H54 (cell line): Measurements from ENCODE around the gene MSTN.

Source experiments
- DNase-seq: peaks from one replicate; pipeline ENCODE4 v3.0.0; 2011; ENCODE audit warnings: low spot score, mixed read lengths; ENCODE audit not compliant: insufficient read length
- FAIRE-seq: peaks from 3 replicates; lab custom pipeline; 2011; peaks lifted over from hg19 to GRCh38; lab: Jason Lieb, UNC
- POLR2A ChIP-seq: IDR thresholded peaks from 2 replicates; pipeline ENCODE4 v1.6.1; 2011; ENCODE audit warnings: low read depth, mild to moderate bottlenecking, low read length

MSTN gene

DNA sequence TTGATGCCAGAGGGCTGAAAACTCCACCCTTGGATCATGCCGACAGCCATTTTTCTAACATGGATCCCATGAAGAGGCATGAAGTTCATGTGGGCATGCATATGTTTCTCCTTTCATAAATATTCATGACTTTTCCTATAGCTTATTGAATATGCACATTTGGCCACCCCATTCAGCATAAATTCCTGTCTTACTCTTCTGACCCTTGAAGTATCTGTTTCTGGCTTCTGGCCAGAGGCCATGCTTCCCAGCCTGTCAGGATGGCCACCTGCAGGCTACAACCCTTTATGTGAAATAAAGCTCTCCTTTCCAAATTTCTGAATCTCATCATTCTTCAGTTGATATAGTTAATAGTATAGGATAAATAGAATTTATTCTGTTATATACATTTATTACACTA is 19.6 kb upstream of the MSTN start:
- DNase-seq (no peak), FAIRE-seq (no peak)
- TF ChIP-seq POLR2A = no peak

DNA sequence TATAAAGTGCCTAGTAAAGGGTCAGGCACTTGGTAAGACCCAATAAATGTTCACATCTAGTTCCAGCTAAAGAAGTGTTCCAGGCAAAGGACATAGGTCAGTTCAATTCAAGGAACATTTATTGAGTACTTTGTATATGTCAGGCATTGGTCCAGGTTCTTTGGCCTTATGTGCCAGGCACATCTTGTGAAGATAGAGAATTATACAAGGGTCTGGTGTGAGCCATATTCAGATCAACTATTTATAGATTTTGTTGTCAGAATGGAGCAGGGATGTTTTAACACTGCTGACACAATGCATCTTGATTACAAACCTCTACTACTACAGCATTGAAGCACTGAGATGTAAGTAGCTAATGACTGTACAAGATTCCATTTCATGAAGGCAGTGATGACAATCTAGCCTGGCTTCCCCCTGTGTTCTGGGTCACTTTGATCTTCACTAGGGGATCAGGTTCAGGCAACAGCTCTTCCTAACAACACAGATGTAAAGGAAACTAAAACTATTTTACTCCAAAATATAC is 18.1 kb upstream of the MSTN start:
- no peak for TF ChIP-seq POLR2A
- DNase-seq = no peak
- peak; percentile 53 for FAIRE-seq

DNA sequence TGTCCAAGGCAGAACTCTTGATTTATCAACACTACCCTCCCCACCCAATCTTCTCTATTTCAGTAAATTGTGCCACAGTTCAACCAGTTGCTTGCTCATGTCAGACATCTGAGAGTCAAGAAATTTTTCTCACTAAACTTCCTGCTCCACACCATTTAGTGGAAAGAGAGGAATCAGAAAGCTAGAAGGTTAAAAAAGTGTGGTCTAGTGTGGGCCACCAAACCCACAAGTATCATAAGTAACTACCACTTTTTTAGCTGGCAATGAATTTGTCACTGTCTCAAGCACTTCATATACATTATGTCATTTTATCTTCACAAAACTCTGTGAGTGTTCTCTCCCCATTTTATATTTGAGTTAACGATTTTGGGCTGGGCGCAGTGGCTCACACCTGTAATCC is 16.6 kb upstream of the MSTN start:
- DNase-seq = no peak
- FAIRE-seq = no peak
- no peak for TF ChIP-seq POLR2A

DNA sequence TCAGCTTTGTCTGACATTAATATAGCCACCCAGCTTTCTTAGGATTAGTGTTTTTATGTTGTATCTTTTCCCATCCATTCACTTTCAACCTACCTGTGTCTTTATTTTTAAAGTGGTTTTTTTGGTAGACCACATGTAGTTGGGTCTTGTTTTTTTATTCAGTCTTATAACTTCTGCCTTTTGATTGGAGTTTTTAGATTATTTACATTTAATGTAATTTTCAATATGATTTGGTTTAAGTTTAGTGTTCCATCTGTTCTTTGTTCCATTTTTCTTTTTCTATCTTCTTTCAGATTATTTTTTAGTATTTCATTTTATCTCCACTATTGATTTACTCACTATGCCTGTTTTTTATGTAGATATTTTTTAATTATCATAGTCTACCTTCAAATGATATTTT is 13.1 kb upstream of the MSTN start:
- no peak for DNase-seq
- no peak for FAIRE-seq
- TF ChIP-seq POLR2A = no peak

DNA sequence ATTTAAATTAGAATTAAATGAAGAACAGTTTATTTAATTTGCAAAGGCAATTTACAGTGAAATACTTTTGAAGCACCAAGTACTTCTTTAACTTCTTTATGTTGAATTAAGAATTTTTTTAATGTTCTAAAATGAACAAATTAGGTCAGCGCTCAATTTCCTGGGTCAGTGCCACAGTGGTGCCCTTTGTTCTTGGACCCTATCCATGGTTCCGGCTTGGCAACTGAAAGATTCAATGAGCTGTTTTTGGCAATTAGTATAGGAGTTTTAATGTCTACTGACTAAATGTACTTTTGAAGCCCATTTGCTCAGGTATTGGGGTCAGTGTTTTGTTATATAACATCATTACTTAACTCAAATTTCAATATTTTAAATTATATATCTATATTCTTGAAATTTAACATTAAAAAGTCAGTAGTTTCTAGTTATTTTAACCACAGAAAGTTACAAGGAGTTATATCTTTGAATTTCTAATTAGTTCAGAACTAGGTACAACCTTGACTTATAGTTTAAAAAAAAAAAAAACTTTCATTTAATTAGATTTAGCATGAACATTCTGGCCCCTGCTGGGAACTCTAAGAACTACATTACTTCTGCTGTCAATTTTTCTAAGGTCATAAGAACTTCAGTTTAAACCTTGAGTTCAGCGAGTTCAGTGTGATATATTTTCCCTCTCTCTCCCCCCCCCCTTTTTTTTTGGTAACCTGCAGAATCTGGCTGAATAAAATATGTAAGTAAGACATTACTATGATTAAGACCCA is 7.6 kb upstream of the MSTN start:
- TF ChIP-seq POLR2A = no peak
- no peak for DNase-seq
- no peak for FAIRE-seq

DNA sequence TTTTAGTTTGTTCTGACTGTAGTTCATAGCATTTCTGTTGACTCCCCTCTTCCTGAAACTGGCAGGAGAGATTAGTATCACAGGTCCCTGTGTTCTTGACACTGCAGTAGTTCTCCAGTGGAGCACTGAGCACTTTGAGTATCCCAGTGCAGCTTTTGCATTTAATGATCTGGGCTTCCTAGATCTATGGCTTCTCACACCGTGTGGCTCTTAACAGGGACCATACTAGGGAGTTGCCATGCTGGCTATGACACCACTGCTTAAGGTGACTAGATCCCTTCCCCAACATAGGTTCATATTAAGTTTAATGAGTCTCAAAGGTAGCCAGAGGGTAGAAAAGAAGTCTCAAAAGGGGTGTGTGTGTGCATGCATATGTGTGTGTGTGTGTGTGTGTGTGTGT is 6.2 kb upstream of the MSTN start:
- DNase-seq = no peak
- no peak for TF ChIP-seq POLR2A
- FAIRE-seq = no peak

DNA sequence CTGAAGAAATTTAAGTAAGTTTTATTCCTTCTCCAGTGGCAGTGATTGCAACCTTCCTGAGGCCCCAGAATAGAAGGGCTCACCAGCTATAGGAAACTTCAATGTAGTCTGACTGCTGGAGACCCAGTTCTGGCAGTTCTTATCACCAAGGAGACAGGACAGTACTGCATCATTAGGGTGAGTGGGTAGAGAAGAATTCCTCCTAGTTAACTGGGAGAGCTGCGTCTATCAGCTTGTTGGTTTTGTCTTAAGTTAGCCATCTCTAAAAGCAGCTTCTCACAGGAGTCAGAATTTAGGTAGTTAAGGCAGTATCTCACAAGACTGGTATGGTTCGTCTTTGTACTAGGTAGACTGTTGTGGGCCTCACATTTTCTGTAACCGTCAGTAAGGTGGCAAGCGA is 3.3 kb upstream of the MSTN start:
- FAIRE-seq (peak; percentile 50), DNase-seq (no peak)
- no peak for TF ChIP-seq POLR2A

DNA sequence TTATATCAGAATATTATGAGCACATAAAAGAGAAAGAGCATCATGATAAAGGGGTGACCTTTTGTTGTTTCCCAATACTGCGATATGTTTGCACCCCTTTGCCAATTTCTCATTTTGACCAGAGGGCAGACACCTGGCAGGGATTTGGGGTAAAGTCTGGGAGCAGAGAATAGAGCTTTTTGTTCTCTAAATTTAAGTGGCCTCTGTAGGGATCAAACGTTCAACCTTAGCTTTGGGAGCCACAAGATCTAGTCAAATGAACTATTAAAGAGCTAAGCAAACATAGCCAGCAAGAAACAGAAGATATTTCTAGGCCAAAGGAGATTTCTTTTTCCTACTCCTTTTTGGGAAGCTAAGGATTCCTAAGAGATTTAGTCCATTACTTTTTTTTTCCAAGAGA is 1.1 kb upstream of the MSTN start:
- FAIRE-seq (no peak), DNase-seq (no peak)
- no peak for TF ChIP-seq POLR2A

DNA sequence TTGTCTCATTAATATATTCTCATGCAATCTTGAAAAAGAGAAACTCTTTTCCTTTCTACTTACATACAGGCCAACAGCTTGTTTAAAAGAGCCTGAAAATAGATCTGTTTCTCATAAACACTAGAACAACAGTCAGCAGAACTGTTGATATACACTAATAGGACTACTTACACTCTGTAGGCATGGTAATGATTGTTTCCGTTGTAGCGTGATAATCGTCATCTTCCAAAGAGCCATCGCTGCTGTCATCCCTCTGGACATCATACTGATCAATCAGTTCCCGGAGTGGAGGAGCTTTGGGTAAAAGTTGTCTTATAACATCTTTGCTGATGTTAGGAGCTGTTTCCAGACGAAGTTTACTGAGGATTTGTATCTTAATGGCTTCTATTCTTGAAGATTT is 476 bp downstream of the MSTN start:
- DNase-seq = no peak
- FAIRE-seq = peak; percentile 6
- TF ChIP-seq POLR2A = no peak

DNA sequence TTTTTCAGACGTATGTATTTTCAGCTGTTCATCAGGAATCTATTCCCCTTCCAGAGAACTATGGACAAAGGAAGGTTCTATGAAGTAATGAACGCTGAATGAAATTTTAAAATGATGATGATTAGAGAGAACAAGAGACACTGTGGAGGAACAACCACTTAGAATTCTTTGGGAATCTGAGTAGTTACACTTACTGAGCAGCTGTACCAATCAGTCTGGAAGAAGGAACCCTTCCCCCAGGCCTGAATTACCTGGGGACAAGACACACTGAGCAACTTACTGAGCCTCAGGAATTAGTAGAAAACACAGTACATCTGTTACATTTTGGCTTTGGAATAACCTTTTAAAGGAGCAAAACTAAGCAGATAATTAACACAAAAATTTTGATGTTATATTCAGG is 1.9 kb downstream of the MSTN start:
- no peak for FAIRE-seq
- TF ChIP-seq POLR2A = no peak
- DNase-seq = no peak

DNA sequence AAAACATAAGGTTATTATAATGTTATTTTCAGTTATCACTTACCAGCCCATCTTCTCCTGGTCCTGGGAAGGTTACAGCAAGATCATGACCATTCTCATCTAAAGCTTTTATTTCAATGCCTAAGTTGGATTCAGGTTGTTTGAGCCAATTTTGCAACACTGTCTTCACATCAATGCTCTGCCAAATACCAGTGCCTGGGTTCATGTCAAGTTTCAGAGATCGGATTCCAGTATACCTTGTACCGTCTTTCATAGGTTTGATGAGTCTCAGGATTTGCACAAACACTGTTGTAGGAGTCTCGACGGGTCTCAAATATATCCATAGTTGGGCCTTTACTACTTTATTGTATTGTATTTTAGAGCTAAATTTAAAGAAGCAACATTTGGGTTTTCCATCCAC is 2.5 kb downstream of the MSTN start:
- FAIRE-seq = no peak

DNA sequence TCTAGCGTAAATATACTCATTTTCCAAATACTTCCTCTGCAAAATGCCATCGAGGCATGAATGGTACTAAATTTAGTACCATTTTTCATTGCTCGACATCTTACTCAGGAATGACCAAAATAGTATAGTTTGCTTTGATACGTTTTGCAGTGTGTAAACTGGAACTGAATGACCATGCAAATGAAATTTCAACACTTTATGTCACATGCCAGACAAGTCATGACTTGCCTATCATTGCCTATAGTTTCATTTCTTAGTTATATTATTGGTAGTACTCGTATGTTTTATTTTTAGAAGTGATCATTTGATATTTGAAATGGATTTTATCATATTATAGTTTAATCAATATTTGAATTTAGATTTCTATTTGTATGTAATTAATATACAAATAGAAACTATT is 9.1 kb downstream of the MSTN start:
- no peak for FAIRE-seq
- TF ChIP-seq POLR2A = no peak

More for the DNA sequence above, 2.5 kb downstream of the MSTN start:
- no peak for TF ChIP-seq POLR2A
- DNase-seq = no peak

DNA sequence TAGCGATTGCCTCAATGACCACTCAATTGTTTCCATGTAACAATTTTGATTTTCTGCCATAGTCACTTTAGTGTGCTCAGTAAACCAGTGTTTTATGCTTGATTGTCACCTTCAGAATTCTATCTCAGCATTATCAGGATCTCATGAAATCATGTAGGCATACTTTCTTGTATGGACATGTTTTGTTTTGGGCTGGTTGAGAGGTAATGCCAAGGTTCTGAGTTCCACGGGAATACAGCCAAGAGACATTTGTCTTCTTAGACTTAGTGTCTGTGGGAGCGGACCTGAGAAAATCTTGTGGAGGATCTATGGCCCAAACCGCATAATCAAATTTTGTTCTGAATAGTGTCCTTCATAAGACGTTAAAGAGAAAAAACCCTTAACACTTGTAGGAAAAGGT is 10.2 kb downstream of the MSTN start:
- peak; percentile 30 for FAIRE-seq
- TF ChIP-seq POLR2A = no peak
- no peak for DNase-seq

More for the DNA sequence above, 9.1 kb downstream of the MSTN start:
- DNase-seq = no peak

DNA sequence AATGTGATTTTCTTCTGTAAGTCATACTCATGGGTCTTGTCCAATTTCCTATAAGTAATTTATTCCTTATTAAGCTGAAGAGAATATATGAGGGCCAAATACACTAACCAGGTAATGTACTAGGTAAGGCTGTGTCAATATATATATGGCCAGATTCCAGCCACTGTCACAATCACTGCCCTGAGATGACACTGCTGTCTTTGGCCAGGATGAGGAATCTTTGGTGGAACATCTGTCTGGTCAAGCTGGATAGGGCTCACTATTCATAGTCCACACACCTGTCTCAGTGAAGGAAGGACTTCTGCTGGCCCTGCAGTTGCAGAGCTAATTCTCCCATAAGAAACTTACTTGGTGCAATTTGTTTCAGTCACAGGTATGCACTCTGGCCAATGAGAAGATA is 11.3 kb downstream of the MSTN start:
- TF ChIP-seq POLR2A = no peak

DNA sequence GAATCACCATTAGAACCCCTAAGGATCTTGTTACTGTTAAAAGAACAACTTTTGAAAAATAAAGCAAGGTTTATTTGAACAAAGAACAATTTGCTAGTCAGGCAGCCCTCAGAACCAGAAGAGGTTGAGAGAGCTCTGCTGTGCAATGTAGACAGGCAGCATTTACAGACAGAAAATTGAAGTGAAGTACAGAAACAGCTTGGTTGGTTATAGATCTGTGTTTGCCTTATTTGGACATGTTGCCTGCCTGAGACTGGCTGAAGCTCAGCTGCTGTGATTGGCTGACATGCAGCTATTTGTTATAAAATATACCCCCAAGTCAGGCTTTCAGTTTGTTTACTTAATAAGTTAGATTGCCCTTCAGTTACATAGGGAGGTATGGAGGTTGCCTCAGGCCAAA is 12.5 kb downstream of the MSTN start:
- DNase-seq (no peak), FAIRE-seq (peak; percentile 11)
- no peak for TF ChIP-seq POLR2A

More for the DNA sequence above, 11.3 kb downstream of the MSTN start:
- no peak for FAIRE-seq
- no peak for DNase-seq
